Measurements from ENCODE around the gene DOLK.

Gene DOLK

DNA sequence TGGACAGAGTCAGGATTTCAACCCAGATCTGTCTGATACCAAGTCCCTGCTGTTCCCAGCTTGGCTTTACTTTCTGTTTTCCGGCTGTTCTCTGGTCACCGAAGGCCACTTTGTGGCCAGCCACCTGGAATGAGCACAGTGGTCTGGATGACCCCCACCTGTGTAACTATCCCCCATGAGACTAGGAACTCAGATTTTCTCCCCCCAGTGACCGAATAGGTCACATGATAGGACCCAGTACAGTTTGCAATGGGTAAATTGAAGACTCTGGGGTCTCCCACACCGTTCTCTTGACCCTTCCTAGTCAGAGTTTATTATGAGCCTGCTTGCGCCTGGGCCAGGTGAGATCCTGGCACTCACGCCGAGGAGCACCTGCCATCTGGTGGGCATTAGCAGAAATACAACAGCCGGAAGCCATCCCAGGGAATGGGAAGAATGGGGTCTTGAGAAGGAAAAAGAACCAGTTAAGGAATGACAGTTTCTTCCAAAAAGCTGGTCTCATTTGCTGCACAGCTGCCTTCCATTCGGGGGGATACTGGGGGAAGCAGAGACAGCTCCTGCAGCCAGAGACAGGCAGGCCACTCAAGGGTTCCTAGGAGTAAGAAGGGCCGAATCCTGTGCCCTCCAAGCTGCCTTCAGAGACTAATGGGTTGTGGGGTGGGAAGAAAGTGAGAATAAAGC, 19.5 kb downstream of the DOLK start:
- Histone ChIP-seq H3K9ac (no peak overlapping the region), H4K20me1 (ENCODE audit: insufficient read depth) (no peaks in the 10 kb centered on the region), H2AFZ (ENCODE audit: low read depth) (peak overlapping the region; percentile 11; the same call in 1 of the 2 replicates), H3K4me2 (no peak overlapping the region), H3K27me3 (ENCODE audit: insufficient read depth, low read depth) (no peaks in the 10 kb centered on the region), H3K79me2 (ENCODE audit: insufficient read depth, low read depth) (no peaks in the 10 kb centered on the region), H3K36me3 (ENCODE audit: insufficient read depth) (no peaks in the 10 kb centered on the region), H3K4me1 (ENCODE audit: low read depth, poor library complexity, severe bottlenecking) (no peaks in the 10 kb centered on the region), H3K27ac (no peak overlapping the region), H3K4me3 (IDR thresholded peaks at IDR 0.05; ENCODE audit: insufficient read depth, low read depth, low read length) (no peak overlapping the region)
- TF ChIP-seq, protein P1, sequence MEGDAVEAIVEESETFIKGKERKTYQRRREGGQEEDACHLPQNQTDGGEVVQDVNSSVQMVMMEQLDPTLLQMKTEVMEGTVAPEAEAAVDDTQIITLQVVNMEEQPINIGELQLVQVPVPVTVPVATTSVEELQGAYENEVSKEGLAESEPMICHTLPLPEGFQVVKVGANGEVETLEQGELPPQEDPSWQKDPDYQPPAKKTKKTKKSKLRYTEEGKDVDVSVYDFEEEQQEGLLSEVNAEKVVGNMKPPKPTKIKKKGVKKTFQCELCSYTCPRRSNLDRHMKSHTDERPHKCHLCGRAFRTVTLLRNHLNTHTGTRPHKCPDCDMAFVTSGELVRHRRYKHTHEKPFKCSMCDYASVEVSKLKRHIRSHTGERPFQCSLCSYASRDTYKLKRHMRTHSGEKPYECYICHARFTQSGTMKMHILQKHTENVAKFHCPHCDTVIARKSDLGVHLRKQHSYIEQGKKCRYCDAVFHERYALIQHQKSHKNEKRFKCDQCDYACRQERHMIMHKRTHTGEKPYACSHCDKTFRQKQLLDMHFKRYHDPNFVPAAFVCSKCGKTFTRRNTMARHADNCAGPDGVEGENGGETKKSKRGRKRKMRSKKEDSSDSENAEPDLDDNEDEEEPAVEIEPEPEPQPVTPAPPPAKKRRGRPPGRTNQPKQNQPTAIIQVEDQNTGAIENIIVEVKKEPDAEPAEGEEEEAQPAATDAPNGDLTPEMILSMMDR (conservative IDR thresholded peaks at IDR 0.05; ENCODE audit: low read depth, low read length), result peak; percentile 94

DNA sequence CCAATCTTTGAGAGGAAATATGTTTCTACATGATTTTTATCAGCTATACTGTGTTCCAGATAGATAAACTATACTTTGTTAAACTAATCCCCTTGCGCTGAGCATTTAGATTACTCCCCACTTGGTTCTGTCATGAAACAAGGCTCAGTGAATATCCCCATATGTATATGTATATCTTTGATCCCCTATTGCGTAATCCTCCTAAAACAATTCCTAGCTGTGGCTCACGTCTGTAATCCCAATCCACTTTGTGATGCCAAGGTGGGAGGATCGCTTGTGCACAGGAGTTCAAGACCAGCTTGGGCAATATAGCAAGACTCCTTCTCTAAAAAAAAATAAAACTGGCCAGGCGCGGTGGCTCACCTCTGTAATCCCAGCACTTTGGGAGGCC, 23.9 kb downstream of the DOLK start:
- H3K79me2 ChIP-seq (ENCODE audit: insufficient read depth, low read depth), result no peaks in the 10 kb centered on the region
- no peaks in the 10 kb centered on the region for H3K4me1 ChIP-seq (ENCODE audit: low read depth, poor library complexity, severe bottlenecking)
- no peak overlapping the region for H3K27ac ChIP-seq
- H3K4me3 ChIP-seq (IDR thresholded peaks at IDR 0.05; ENCODE audit: insufficient read depth, low read depth, low read length), result no peak overlapping the region
- no peak overlapping the region for H2AFZ ChIP-seq (ENCODE audit: low read depth)
- no peak overlapping the region for H3K4me2 ChIP-seq
- no peak overlapping the region for H3K9ac ChIP-seq
- TF ChIP-seq, protein P1 (conservative IDR thresholded peaks at IDR 0.05; ENCODE audit: low read depth, low read length), result no peak
- no peaks in the 10 kb centered on the region for H4K20me1 ChIP-seq (ENCODE audit: insufficient read depth)
- no peaks in the 10 kb centered on the region for H3K27me3 ChIP-seq (ENCODE audit: insufficient read depth, low read depth)
- H3K36me3 ChIP-seq (ENCODE audit: insufficient read depth), result no peaks in the 10 kb centered on the region

DNA sequence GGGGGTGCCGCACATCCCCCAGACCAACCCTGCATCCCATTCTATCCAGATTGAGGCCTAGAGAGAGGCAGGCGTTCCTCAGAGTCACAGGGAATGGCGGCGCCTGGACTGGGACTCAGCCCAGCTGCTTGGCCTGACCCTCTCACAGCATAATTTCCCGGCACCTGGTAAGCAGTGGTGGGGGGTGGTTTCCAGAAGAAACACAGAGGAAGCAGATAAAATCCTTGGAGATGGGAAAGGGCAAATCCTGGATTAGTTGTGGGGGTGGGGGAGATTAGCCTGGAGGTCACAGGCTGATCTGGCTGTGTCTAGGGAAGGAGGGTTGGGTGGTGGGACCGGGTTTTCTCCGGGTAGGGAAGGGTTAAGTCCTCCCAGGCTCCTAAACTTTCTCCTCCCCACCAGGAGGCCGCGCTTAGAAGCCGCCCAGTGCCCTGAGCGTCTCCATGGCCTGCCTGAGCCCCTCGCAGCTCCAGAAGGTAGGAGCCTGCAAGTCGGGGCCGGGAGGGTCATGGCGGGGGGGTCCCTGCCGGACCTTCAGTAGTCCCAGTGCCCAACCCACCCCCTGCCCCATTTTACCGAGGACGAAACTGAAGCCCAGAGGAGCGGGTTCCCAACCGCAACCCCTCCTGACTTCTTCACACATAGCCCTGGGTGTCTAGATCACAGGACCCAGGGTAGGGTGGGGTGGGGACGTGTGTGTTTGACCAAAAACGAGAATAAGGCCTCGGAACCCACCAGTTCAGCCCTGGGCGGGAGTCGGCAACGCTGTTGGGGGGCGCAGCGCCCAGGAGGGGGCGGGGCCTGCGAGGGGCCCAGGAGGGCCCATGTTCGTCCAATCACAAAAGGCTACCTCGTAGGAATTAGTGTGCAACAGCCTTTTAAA, 25.3 kb downstream of the DOLK start:
- Histone ChIP-seq H4K20me1 (ENCODE audit: insufficient read depth) (no peaks in the 10 kb centered on the region), H3K79me2 (ENCODE audit: insufficient read depth, low read depth) (no peaks in the 10 kb centered on the region), H3K4me3 (IDR thresholded peaks at IDR 0.05; ENCODE audit: insufficient read depth, low read depth, low read length) (no peak overlapping the region), H3K4me2 (no peak overlapping the region), H3K27me3 (ENCODE audit: insufficient read depth, low read depth) (no peaks in the 10 kb centered on the region), H3K36me3 (ENCODE audit: insufficient read depth) (no peaks in the 10 kb centered on the region), H3K4me1 (ENCODE audit: low read depth, poor library complexity, severe bottlenecking) (no peaks in the 10 kb centered on the region), H2AFZ (ENCODE audit: low read depth) (no peak overlapping the region), H3K9ac (no peak overlapping the region), H3K27ac (no peak overlapping the region)
- TF ChIP-seq, protein P1 (conservative IDR thresholded peaks at IDR 0.05; ENCODE audit: low read depth, low read length), result no peak

DNA sequence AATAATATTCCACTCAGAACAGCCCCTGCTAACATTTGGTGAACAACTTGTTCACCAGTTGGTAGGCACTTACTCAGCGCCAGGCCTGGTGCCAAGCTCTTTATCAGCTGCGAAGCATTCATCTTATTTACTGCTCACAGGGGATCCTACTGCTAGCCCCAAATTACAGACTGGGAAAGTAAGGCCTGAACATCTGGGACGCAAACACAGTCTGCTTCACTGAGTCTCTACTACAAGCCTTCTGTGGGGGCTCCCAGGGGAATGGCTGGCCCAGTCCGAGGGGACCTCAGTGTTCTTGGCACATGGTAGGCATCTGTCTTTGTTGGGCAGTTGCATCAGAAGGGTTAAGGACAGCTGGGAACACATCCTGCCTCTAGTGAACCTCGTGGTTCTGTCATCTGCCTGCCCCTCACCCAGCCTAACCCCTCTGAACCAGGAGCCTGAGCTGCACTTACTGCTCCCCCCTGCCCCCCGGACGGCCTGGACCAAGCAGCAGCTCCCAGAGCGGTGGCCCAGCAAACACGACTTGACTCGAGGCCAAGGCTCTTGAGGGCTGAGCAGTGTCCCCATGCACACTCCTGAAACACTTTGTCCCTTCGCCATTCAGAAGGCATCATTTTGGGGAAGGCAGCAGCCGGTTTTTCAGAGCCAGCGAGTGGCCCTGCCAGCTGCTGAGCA, 26.9 kb downstream of the DOLK start, which contains the start of gene PHYHD1:
PHYHD1 (plus strand) TSS at position 602 of the 678 bp plus-strand sequence. CDS start 1,342 bp downstream, outside the sequence.
- Histone ChIP-seq H3K4me3 (IDR thresholded peaks at IDR 0.05; ENCODE audit: insufficient read depth, low read depth, low read length) (no peak within 1 kb of the TSS), H3K4me2 (no peak within 1 kb of the TSS), H3K27me3 (ENCODE audit: insufficient read depth, low read depth) (no peaks in the 10 kb centered on the region), H2AFZ (ENCODE audit: low read depth) (no peak within 1 kb of the TSS), H3K79me2 (ENCODE audit: insufficient read depth, low read depth) (no peaks in the 10 kb centered on the region), H3K9ac (no peak within 1 kb of the TSS), H3K36me3 (ENCODE audit: insufficient read depth) (no peaks in the 10 kb centered on the region), H3K4me1 (ENCODE audit: low read depth, poor library complexity, severe bottlenecking) (no peaks in the 10 kb centered on the region), H4K20me1 (ENCODE audit: insufficient read depth) (no peaks in the 10 kb centered on the region), H3K27ac (no peak within 1 kb of the TSS)
- TF ChIP-seq, protein P1 (conservative IDR thresholded peaks at IDR 0.05; ENCODE audit: low read depth, low read length), result no peak
